ENCODE data around the gene PIK3C2G.

- no peak for TF ChIP-seq POLR2A (IDR thresholded peaks at IDR 0.05; ENCODE audit: low read depth, low read length)
- TF ChIP-seq CTCF (conservative IDR thresholded peaks at IDR 0.05; ENCODE audit: low read depth, low read length), result no peak
- TF ChIP-seq USF2 (IDR thresholded peaks at IDR 0.05; ENCODE audit: low read depth, low read length), result no peak
These were observed 38.6 kb upstream of the PIK3C2G start for GRCh38 chr12:18222699-18223098.

All from IMR-90 (cell line).